Eye (tissue), 1 donor: Measurements from ENCODE around the gene CCDC157.

ENCODE experiments used
- DNase-seq: peaks from one replicate; pipeline ENCODE4 v3.0.0-alpha.2; 2015

CCDC157 gene

DNA sequence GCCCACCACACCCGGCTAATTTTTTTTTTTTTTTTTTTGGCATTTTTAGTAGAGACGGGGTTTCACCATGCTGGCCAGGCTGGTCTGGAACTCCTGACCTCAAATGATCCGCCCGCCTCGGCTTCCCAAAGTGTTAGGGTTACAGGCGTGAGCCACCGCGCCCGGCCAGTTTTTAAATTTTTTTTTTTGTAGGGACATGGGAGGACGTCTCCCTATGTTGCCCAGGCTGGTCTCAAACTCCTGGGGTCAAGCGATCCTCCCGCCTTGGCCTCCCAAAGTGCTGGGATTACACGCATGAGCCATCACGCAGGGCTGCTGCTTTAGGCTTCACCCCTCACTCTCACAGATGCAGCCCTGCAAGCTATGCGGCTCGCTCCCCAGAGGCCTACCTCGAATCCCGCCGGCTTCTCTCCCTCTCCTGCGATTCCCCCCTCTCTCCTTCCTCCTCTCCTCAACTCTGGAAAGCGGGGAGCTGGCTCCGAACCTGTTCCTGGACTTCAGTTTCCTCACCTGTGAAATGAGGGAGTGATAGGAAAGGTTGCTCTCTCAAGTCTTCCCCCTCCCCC, 926 bp downstream of the CCDC157 start:
- DNase-seq = no peak

DNA sequence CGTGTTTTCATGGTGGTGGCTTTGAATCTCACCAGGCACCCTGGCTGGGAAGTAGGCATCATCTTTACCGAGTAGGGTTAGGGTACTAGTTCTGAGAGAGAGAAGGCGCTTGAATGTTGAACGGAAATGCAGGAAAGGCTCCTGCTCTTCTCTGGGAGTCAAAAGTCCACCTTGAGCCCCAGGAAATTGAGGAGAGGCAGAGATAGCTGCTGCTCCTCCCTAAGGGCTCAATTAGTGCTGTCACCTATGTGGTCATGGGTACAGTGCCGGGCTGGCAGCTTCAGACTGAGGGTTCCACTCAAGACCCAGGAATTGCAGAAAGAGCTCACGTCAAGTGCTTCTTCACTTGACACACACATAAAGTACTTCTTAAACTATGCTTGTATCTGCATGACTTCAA, 1.7 kb downstream of the CCDC157 start:
- no peak for DNase-seq

DNA sequence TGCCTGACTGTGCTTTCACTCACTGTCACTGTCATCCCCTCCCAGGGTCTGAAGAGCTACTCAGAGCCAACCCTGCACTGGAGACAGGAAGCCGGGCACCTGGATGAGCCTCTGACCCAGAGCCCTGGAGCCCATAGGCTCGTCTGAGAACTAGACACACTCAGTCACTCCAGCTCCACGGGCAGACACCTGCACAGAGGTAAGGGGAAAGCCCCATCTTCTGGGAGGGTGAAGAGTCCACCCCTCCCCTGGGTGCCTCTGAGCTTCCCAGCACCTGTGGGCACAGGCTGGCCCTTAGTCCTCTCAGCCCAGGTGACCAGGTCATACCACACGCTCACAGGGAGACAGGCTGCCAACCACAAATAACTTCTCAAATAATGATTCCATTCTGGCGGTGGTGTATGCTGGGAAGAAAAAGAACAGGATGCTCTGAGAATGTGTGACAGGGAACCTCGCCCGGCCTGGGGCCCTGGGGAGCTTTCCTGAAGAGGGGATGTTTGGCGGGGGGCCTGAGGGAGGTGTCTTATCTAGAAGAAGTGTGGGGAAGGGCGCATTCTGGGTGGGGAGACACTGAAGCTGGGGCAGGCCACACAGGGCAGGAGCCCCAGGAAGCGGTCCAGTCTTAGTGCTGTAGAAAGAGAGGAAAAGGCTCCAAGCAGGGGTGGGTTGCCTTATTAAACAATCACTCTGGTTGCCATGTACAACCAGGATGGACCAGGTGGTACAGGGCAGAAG, 5.3 kb downstream of the CCDC157 start:
- DNase-seq = no peak

DNA sequence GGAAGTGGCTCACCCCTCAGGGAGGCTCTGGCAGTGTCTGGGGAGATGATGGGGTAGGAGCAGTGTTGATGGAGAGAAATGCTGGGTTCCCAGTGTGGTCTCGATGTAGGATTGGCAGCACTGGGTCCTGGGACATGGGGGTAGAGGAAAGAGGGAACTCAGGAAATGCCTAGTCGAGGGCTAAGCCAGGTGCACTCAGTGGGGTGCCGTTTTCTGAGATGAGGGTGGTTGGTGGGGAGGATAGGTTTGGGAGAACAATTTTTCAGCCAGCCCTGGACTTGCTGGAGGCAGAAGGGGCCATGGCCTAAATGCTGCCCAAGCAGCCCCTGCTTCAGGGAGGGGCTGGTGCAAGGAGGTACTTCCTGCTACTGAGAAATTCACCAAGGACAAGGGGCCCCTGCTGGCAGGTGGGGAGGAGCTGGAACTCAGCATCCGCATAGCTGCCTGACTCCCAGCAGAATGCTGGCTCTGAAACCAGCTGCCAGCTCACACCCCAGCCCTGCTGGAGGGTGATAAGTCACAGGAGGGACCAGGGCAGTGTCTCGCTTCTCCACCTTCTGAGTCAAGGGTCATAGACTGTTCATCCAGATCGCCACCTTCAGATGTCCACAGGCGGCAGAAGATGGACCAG, 6.0 kb downstream of the CCDC157 start:
- DNase-seq = no peak

DNA sequence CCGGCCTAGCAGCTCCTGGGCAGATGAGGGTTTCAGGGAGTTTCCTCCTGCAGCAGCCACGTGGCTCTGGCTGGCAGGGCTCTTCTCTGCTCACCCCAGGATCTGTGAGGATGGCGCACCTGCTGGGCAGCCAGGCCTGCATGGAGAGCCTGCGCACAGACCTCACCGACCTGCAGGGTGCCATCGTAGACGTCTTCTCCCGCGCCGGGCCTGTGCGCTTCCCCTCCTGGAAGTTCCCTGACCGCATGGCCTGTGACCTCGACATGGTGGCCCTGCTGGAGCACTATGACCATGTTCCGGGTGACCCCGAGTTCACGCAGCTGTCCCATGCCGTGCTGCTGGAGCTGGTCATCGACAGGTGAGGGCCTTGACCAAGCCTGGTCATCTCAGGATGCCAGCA, 9.1 kb downstream of the CCDC157 start:
- DNase-seq = no peak

DNA sequence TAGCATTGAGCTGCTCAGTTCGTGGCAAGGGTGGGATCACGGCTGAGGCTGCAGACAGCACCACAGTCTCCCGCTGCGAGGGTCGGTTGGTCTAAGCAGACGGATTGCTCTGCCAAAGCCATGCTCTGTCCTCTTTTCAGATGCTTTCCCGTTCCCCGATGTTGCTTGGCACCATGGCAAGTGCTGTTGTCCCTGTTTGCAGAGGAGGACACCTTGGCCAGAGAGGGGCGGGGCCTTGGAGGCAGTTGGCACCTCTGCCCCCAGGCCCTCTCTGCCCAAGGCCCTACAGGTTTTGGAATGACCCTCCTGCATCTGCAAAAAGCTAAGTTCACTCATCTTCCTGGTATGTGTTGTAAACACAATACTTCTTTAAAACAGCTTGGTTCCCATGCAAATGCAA, 11.6 kb downstream of the CCDC157 start:
- no peak for DNase-seq

DNA sequence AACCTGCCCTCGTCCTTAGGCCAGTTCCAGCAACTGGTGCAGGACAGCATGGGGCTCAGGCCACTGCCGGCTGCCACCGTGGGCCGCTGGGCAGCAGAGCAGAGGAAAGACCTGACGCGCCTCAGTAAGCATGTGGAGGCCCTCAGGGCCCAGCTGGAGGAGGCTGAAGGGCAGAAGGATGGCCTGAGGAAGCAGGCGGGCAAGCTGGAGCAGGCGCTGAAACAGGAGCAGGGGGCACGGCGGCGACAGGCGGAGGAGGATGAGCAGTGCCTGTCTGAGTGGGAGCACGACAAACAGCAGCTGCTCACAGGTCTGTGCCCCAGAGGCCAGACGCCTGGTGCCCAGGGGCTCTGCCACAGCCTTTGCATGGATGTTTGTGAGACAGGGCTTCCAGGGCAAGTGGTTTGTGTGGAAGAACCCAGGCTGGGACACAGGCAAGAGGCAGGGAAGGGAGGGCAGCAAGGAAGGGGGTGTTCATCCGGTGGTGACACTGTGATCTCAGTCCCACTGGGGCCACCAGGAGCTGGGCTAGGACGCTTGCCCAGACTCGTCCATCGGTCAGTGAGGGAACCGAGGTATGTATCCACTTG, 13.9 kb downstream of the CCDC157 start:
- DNase-seq = peak; percentile 60

DNA sequence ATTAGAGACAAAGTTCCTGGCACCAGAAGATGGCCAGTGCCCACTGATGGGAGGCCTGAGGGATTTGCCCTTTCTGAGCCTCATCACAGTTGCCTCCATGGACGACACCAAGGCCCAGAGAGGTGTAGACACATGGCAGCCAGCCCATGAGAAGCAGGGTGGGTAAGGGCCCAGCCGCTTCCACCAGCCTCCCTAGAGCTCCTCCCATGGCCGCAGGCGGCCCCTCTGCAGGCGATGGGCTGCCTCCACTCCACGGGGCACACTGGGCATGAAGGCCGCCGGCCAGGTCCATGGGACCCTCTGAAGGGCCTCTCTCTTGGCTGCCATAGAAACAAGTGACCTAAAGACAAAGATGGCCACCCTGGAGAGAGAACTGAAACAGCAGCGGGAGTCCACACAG, 14.5 kb downstream of the CCDC157 start:
- DNase-seq = no peak

DNA sequence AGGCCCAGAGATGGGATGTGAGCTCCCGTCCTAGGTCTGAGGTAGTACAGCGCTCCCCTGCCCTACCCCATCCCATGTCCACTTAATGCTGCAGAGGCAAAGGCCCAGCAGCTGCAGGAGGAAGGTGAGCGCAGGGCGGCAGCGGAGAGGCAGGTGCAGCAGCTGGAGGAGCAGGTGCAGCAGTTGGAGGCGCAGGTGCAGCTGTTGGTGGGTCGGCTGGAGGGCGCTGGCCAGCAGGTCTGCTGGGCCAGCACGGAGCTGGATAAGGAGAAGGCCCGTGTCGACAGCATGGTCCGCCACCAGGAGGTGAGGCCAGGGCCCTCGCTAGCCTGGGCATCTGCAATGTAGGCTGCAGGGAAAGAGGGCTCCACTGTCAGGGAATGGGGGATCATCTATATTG, 15.2 kb downstream of the CCDC157 start:
- no peak for DNase-seq

DNA sequence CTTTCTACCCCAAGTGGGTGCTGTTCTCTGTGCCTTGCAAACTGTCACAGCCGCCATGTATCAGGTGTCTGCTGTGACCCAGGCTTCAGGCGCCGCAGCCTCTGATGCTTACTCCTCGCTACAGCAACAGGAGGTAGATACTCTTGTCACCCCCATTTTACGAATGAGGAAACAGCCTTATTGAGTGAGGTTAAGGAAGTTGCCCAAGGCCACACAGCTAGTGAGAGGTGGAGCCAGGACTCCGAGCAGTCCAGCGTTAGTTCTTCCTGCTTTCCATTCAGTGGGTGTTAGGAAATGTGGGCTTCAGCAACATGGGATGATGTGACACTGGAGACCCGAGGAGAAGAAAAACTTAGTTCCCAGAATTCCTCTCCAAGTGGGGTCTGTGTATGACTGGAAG, 16.1 kb downstream of the CCDC157 start:
- no peak for DNase-seq

DNA sequence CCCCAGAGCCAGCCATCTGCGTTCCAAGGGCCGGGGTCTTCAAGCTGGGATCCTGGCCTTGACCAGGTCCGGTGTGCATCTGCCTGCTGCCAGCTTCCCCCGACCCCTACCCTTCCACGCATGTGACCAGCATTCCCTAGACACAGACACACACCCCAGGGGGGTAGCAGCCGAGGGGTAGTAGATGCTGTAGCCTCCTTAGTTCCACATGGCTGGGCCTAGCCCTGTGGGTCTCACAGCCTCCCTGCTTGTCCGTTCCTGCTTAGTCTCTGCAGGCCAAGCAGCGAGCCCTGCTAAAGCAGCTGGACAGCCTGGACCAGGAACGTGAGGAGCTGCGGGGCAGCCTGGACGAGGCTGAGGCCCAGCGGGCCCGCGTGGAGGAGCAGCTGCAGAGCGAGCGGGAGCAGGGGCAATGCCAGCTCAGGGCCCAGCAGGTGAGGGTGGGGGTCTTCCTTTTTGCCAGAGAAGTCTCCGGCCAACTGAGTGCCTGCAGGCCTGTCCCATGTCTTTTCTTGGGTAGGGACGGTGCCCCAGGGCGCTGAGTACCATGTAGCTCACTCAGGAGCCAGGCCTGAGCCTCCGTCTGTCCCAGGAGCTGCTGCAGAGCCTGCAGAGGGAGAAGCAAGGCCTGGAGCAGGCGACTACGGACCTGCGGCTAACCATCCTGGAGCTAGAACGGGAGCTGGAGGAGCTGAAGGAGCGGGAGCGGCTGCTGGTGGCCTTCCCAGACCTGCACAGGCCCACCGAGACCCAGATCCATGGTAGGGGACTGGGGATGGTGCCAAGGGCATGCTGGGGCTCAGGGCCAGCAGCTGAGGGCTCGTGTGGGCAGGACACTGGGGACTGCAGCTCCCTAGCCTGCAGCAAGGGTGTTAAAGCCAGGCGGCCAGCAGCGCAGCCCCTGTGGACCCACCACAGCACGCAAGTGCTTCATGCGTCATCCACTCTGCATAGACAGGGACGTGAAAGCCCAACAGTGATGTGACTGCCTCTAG, 16.8 kb downstream of the CCDC157 start:
- DNase-seq = peak; percentile 67

DNA sequence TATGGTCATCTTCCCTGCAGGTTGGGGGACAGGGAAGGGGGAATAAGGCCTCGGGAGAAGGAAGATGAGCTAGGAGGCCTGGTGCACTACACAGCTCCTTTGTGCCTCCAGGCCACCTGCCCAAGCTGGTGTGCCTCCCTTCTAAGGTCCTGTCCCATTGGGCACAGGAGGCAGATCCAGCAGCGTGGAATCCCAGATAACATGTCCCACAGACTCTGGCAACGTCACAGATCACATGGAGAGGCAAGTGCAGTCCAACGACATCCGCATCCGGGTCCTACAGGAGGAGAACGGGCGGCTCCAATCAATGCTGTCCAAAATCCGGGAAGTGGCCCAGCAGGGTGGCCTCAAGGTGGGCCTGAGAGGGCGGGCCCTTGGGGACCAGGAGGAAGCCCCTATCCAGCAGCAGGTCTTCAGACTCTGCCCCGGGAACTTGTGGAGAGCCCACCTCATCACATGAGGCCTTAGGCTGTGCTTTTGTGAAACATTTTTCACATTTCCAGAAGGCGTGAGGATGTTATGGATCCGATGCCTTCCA, 18.6 kb downstream of the CCDC157 start:
- no peak for DNase-seq

DNA sequence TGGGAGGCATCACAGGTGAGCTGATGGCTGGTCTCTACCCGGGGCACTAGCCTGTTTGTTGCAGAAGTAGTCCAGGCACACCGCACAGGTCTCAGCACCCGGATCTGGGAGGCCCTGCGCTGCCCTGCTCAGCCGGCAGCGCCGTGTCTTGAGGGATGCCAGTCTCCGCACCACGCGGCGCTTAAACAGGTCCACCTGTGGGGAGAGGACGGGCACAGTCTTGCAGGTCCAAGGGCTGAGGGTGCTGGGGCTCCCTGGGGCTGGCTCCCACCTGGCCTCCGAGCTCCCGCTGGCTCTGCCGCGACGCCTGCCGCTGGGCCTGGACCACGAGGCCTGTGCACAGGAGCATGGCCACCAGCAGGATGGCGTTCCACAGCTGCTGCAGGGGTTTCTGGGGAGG, 23.2 kb downstream of the CCDC157 start:
- DNase-seq = no peak

DNA sequence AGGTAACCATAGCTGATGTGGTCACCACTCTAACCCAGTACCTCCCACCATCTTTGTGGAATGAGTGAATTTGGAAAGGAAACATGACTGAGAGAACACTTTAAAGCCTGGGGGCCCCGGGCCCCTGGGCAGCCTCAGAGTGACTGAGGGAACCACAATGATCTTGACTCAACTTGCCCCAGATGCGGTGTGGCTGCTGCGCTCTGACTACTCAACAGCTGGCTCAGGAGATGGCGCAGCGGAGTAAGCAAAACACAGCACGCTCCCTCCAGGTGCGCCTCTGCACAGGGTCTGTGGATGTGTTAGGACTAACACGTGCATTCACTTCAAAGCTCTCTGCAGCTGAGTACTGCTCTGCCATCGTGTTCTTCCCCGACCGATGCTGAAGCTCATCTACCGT, 24.5 kb downstream of the CCDC157 start:
- no peak for DNase-seq

DNA sequence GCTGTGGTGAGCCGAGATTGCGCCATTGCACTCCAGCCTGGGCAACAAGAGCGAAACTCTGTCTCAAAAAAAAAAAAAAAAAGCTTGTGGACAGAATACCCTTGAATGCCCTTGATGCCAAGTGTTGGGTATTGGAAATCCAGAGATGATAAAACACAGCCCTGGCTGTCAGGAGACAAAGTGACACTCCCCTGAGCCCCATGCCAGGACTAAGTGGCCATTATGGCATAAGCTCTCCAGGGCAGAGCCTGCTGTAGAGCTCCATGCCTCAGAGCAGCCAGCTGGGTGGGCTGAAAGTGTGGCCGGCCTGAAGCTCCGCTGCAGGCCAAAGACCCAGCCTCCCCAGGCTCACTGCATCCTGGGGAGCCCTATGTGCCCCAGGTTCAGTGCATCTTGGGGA, 25.5 kb downstream of the CCDC157 start:
- no peak for DNase-seq

DNA sequence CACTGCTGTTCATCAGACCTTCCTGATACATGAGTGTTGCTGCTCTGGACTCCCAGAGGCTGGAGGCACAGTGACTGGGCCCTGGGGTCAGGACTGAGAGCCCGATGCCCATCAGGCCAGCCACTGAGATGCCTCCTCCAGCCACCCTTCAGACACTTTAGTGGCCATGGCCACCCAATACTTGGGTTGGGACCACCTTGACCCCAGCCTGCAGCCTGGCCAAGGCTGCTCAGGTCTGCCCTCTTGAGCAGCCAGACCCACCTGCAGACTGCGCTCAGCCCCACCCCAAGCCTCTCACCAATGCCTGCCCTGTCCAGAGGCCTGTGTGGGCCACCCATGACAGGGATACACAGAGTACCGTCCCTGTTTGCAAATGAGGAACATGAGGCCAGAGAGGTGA, 26.3 kb downstream of the CCDC157 start:
- DNase-seq = no peak

DNA sequence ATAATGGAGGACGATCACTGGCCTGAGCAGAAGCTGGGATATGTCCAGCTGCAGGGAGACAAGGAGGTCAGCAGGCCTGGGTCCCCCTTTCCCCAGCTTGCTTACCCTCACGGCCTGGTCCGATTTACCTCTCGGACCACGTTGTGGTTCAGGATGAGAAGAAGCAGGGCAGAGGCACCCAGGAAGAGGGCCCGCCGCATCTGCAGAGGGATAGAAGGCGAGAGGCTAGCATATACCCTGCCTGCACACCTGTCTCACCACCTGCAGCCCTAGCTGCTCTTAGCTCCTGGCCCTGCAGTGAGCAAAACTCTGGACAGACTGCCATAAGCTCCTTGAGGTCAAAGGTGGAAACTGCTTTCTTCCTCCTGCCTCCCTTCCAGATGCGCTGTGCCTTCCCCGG, 29.1 kb downstream of the CCDC157 start:
- no peak for DNase-seq

DNA sequence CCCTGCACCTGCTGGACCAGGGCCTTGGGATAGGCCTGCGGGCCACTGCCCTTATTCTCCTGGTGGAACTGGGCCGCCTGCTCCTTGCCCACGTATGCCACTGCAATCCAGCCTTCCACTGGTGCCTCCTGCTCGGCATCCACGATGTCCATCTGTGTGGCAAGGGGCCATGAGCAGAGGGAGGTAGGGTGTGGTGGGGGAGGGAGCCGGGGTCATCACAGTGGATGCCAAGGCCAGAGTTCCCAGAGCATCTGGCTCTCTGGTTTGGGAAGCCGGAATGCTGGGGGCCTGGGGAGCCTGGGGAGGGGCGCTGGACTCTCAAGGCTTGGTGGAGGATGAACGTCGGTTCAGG, 29.8 kb downstream of the CCDC157 start:
- DNase-seq = no peak

DNA sequence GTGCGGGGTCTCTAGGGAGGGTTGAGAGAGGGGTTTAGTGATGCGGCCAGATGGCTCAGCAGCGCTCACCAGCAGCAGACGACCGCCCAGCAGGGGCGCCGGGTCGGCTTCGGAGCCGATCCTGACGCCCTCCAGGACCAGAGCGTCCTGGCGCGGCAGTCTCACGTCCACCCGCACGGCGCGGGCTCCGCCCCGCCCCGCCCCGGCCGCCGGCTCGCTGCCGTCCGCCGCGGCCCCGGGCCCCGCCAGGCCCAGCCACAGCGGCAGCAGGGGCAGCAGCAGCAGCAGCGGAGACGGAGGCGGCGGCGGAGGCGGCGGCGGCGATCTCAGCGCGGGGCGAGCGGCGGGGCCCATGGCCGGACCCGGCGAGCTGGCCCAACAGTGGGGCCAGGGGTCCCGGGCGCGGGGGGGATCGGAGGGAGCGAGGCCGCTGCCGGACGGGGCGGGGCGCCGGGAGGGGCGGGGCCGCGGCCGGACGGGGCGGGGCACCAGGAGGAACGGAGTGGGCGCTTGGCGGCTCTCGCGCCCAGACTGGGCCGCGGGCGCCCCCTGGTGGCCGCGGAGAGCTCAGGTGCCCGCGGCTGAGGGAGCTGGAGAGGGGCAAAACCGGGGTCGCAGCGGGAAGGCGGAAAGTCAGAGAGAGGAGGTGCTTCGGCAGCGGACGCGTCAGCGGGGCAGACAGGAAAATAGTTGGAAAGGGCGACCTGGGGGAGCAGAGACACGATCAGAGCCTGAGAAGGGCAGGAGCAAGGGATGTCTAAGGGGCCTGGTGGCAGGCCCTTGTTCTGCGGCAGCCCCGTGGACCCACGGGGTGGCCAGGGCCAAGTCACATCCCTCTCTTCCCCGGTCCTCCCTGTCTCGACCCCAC, 30.4 kb downstream of the CCDC157 start, which contains the start of gene RNF215:
TSS of gene RNF215 (minus strand) at position 452 of the 868 bp plus-strand sequence. CDS start at position 354, 98 bp downstream.
- DNase-seq = peak; percentile 95

DNA sequence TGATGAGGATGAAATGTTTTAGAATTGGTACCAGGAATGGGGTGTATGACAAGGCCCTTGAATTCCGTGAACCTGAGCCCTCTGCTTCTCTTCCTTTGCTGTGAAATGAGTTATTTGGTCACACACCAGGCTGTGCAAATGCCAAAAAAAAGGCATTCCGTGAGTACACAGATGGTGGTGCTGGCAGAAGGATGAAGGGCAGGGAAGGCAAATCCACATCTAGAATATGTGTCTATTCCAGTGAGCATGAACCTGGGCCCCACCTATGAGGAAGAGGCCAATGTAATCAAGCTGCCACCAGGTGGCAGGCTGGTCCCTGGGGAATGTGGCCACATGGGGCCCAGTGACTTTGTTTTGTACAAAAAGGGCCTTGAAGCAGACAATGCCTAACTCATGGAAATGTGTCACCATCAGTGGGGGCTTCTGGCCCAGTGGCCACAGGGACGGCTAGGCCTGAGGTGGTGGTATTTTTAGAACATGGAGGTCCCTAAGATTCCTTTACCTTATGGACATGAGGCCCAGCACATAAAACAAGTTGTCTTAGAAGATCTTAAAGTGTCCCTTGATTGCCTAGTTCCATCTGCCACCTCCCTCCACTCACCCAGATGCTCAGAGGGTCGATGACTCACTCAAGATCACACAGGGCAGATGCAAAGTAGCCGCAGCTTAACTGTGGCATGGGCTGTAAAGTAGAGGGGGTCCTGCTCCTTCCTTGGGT, 34.3 kb downstream of the CCDC157 start:
- DNase-seq = peak; percentile 74
